GM19438 (cell line): Measurements from ENCODE around the gene KRT80.

Experiments used
- ATAC-seq: cut with Tn5 transposase; IDR thresholded peaks from one replicate; pipeline ENCODE4 v1.9.1; 2021; ENCODE audit warnings: low read depth; ENCODE audit not compliant: unreplicated experiment

KRT80 gene

DNA sequence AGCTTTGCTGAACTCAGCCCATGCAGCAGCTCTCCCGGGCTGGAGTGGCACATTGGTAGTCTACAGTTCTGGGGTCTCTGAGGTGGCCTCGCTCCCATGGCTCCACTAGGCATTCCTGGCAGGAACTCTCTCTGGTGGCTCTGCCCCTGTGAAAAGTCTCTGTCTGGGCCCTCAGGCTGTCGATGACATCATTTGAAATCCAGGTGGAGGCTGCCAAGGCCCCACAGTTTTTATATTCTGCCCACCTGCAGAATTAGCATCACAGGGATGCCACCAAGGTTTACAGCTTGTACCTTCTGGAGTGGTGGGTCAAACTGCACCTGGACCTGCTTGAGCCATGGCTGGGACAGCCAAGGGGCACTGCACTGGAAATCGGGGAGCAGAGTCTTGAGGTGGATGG lies 31.6 kb downstream of the KRT80 start:
- no peak for ATAC-seq

DNA sequence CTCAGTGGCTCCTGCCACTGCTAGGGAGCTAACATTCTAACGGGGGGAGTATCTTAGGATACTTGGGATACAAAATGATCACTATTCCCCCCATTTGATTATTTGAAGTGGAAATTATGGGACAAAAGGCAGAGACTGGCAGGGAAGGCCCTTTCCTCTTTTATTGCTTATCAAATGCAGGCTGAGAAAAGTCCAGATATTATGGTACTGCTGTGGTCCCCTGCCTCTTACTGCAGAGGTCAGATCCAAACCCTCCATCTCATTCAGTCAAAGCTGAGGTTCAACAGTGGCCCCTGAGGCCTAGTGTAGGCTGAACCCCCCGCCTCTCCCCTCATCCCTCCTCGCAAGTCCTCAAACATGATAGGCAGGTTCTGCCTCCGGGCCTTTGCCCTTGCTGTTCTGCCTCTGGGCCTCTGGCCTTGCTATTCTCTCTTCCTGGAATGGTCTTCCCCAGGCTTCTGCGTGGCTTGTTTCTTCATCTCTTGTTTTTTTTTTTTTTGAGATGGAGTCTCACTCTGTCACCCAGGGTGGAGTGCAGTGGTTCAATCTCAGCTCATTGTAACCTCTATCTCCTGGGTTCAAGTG lies 34.2 kb downstream of the KRT80 start:
- no peak for ATAC-seq

DNA sequence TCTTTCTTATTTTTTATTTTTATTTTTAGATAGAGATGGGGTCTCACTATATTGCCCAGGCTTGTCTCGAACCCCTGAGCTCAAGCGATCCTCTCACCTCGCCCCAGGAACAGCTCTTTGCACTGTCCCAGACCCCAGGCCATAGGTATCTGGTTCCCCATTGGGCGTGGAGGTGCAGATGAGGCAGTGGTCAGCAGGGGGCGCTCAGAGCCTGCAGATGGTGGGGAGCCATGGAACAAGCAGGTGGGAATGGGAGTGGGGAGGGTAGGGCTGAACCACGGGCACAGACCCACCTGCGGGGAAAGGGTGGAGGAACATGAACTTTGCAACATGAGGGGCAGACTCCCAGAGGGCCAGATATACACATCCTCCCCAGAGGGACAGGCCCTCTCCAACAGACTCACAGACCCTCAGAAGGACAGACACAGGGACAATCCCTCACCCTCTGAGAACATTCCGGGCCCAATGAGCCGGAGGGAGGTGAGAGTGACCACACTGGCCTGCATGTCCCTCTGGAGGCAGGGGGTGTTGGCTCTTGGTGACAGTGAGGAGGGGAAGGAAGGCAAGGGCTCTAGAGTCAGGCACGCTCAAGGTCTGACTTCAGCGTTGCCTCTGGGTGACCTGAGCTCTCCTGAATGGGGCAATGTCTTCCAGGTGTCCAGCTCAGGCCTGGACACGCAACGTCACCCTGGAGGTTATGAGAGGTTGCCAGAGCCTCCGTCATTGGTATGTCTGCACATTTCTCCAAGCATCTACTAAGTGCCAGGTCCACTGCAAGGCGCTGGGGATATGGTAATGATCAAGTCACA lies 34.9 kb downstream of the KRT80 start:
- no peak for ATAC-seq

DNA sequence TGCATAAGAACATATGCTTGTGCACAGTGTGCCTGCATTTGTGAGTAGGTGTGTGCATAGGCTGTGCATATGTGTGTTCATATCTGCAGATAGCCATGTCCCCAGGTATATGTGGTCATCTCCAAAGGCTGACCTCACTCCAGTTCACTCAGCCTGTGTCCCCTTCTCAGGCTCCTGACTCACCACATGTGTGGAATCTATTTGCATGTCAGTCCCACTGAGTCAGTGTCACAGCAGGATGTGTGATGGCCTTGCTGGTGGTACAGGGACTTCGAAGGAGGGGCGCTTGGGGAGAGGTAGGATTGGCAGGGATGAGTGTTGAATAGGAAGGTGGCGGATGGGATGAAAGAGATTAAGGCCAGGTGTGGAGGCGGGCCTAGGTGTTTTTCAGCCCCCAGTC lies 35.5 kb downstream of the KRT80 start:
- no peak for ATAC-seq

DNA sequence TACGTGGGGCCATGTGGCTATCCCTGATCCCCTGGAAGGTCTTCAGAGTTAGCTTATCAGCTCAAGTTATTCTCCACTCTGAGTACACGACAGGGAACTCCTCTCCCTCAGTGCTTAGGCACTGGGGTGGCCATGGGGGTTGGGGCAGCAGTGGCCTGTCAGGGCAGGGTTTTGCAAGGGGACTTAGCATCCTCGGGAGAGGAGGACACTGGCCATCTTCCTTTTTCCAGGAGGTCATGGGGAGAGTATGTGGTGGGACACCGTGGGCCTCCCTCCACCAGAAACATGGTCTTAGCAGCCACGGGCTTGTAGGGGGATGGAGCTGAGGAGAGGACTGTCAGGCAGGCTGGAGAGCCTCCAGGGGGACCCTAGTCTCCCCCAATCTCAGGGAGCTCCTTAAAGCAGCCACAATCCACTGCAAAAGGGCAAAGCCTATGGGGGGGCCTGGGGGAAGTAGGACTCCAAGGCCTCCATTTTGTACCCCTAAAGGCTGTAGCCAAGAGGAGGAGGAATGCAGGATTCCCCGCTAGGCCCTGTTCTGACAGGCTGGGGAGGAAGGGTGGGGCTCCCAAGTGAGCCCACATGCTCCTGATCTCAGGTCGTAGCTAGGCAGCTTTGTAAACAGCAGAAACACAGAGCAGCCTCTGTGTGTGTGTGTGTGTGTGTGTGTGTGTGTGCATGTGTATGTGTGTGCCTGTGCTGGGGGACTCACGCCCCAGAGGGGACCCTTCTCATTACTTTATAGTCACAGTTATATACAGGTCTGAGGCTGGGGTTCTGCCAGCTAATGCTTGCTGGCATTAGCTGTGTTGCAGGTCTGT lies 36.6 kb downstream of the KRT80 start:
- no peak for ATAC-seq

DNA sequence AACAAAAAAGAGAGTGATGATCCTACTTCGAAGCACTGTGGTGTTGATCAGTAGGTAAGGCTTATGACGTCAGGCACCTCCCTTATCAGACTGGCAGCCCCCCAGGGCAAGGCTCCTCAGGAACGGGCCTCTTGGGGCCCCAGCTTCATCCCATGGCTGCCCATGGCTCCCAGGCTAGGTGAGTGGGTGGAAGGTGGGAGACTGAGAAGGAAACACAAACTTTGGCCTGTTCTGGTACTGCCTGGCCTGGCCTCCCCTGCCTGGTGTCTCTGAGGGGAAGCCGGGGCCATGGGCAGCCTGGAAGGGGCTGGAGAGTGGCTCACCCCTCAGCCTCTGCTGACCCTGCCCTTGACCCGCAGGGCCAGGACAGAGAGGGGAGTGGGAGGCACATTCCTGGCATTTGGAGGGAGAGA lies 38.9 kb downstream of the KRT80 start:
- ATAC-seq, result no peak

DNA sequence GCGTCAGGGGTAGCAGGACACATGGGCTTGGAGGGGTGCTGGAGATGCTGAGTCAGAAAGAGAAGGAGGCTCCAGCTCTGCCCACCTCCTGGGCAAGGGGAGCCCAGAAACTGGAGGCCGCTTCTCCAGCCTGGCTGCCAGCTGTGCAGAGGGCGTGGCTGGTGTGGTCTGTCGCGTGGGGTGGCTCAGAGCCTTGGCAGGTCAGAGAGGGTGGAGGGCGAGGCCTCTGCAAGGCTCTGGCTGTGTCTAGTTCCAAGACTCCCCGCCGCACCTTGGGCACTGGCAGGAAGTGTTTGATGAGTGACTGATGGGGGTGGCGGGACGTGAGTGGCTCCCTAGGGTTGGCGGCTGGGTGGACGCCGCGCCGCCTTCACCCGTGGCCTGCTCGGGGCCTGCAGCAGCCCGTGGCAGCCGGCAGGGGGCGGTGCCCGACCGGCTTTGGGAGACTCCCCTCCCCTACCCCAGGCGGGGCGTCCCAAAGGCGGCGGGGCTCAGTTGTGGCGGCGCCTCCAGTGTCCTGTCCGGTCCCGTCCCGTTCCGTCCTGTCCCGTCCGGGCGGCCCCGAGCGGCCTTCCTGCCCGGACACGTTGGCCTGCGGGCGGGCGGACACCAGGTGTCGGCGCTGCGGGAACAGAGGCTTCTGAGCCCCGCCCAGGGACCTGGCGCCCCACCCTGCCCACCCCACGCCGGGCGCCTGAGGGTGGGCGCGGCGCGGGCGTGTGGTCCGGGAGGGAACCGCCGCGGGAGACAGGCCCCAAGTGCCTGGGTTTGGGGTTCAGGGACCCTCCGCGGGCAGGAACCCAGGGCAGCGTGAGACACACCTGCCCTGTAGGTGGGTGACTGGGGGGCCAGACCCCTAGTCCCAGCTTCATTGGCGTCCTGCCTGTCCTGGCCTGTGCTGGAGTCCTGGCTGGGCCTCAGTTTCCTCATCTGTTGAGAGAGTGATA lies 39.7 kb downstream of the KRT80 start:
- no peak for ATAC-seq

DNA sequence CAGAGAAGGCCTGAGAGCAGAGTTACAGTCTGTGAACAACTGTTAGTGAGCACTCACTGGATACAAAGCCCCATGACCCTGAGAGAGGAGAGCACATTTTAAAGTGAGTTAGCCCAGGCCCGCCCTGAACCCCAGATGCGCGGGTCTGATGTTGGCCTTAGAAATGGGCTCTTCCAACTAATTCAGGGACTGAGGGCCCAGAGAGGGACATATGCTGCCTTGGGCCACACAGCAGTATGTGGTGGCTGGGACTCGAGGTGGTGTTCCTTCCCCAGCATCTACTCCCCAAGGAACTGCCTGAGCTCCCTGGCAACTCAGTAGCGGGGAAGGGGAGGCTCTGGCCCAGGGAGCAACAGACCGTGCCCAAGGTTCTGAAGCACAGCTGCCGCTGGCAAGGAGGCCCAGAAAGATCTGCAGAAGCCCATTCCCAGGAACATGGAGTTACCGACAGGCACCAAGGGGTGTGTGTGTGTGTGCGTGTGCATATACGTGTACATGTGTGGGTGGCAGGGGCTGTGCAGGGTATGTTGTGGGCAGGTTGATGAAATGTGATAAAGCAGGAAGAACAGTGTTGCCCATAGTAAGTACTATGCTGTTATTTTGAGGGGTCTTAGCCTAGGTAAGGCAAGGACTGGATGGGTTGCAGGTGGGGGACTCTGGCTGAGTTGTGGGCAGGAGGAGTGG lies 40.5 kb downstream of the KRT80 start:
- ATAC-seq, result no peak

DNA sequence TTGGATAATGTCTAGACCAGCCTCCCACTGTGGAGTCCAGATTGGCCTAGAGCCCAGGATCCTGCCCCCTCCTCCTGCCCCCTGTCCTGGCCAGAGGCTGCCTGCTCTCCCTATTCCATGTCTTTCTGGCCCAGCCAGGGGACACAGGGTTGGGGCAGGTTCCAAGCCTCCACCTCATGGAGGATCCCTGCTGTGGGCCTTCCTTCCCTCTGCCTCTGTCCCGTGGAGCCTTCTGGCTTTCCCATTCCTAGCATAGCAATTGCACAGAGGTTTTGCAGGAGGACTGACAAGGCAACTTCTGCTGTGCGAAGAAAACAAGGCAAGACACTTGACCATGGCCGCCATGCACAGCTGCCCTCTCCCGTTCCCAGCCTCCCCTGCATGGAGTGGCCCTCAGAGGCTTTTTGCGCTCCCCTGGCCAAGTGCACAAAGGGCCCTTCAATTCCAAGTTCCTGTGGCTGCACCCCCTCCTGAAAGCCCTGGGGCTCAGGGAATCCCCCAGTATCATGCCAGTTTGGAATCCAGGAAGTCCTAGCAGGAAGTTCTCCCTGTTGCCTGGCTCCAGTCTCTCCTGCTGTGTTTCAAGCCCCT lies 42.1 kb downstream of the KRT80 start:
- ATAC-seq, result no peak

DNA sequence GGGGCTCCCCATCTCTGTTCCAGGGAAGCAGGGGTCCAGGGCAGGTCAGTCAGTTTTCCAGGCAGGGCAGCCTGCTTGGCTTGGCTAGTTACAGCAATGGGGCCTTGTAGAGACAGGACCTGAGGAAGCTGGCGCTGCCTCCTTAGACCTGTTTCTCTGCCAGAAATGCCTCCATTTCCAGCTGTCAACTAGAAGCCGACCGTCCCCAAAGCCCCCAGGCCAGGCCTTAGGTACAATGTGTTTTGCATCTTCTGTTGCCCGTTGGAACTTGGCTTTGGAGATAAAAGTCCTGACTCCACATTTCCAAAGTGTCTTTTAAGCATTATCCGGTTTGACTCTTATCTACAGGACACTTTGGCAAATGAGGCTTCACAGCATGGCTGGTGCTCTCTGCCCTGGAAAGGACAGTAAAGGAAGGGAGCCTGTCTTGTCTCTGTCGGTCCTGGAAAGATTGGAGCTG lies 42.6 kb downstream of the KRT80 start:
- ATAC-seq, result no peak

DNA sequence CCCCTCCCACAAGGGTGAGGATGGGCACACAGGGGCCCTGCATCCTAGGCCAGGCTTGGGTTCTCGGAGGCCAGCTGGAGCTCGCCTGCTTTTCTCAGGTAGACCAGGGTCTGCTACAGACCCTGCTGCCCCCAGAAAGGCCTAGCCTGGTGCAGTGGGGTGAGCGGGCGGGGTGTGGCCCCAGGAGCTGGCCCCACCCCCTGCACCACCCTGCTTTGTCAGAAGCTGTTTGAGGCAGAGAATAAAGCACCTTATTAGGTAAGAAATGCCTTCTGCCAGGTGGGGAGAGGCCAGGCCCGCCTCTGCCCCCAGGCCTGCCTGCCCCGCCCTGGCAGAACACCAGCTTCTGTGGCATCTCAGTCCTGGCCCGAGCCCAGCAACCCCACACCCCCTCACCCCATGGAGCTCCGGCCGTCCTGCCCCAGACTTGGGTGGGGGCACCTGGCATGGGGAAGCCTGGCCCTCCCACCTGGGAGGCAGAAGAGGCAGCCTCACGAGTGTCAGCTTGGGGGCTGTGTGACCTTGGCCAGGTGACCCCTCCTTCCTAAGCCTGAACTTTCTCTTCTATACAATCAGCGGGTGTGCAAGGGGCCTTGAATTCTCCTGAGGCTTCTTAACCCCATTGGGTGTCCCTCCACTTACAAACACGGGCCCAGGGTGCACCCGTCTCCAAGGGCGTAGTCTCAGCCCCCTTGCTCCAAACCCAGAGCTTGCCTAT lies 43.2 kb downstream of the KRT80 start:
- ATAC-seq, result no peak

DNA sequence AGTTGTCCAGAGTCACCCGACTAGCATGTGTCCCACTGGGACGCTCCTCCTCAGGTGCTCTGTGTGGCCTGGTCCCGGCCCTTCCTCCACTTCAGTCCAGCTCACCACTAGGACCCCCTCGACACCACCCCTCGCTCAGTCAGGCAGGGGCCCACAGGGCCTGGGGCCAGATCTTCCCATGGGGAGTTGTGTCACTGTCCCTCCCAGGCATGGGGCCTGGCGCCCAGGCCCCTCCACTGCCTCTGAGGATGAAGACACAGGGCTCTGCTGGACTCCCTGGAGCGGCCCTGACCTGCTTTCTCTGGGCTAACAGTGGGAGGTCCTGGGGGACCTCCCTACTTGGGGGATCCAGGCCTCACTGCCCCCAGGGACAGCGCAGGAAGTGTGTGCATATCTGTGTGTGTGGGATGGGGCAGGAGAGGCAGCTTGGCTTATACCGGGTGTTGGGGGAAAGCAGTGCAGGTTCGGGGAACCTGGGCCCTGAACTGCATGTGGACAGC lies 43.8 kb downstream of the KRT80 start:
- ATAC-seq, result no peak

DNA sequence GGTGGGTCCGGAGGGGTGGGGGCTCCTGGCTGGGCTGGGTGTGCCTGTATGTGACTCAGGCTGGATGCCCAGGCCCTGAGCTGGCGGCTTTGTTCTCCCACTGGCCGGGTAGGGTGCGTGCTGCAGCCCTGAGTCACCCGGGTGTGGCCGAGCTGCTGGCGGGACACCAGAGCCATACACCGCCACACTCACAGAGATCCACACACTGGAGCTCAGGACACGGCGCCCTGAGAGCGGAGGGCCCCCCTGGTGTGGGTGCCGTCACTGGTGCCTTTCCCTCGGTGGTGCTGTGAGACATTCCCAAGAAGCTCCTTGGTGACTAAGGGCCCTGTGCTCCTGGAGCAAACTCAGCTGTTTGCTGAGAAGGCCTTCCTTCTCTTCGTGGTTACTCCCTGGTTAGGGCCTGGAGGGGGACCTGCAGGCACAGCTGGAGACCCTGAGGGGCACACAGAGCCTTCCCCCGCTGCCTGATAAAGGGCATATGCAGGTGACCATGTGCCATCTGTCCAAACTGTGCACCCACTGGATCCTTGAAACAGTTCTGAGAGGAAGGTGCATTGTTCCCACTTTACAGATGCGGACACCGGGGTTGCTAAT lies 44.3 kb downstream of the KRT80 start:
- ATAC-seq, result no peak

DNA sequence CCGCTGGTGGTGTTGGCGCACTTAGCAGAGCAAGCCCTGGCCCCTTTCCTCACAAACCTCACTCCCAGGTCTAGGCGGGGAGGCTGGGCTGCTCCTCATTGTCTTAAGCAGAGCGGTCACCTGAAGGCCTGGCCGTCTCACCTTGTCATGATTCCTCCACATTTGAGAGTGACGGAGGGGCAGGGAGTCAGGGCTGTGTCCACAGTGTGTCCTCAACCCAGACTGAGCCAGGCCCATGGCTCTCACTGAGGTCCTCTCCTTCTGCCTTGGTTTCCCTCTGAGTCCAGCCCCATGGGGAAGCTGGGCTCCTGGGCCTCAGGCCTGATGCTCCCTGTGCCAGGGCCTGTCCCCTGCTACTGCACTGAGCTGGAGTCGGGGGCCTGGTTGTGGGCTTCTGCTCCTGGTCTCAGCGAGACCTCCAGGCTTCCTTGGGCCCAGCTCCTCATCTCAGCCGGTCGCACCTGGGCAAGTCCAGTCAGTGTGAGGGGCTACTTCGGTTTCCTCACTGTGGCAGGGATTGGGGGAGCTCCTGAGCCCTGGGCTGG lies 44.9 kb downstream of the KRT80 start:
- no peak for ATAC-seq

DNA sequence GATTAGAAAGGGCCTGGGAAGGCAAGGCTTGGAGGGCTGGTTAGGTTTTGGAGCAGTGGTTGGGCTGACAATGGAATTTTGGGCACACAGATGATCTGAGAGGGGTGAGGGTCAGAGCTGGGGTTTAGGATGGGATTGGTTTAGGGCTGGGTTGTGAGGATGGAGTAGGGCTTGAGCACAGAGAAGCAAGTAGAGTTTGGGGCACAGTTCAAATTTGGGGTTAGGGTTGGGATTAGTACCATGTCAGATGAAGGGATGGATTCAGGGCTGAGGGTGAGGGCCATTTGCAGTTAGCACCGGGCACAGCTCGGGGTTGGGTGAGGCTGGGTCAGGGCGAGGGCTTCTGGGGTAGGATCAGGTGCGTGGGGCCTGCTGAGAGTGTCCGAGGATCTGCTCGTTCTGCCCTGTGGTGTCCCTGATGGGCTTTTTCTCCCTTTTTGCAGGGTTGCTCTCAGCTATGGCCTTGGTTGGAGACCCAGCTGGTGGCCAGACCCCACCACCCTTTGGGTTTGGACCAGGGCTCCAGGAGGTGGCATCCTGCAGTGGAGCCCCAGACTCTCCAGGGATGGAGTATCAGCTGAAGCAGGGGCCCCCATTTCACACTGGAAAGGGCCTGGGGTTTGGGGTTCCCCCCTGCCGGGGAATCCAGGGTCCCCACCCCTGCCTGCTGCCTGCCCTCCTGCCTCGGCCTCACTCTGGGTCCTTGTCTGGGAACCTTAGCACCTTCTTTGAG lies 45.6 kb downstream of the KRT80 start:
- no peak for ATAC-seq

DNA sequence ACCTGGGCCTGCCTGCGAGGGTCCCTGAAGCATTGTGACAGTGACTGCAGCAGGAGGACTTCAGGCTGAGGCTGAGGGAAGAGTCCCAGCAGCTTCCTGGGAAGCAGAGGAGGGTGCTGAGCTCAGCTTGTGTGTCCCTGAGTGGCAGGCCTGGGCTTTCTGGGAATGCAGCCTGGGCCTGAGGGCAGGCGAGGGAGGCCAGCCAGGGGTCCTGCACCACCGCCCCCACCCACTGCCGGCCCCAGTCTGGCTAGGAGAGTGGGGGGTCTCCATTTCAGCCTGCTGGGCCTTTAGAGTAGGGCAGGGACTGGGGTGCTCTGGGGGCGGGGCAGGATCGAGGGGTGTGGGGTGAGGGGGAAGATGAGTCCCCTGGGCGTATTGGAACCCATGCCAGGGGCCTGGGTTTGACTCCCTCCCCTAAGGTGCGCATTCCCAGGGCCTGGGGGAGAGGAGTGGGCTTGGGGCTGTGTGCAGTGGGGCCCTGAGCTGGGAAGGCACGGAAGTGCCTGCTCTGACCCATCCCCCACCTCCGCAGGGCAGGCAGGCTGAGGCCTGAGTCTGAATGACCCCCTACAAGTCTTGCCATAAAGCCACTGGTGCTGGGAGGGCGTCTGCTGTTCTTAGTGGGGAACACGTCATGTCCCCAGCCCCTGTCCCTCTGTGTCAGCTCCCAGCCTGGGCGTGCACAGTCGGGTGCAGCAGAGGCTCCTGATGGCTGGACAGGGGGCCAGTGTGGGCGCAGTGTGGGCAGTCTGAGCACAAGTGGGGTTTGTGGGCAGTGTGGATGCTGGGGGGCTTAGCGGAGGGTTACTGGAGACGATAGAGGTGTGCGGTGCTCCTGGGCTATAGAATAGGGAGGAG lies 46.4 kb downstream of the KRT80 start:
- no peak for ATAC-seq
